H1 (cell line): ENCODE data around the gene SSBP3. TPM values are rescaled to one million over a fixed set of nuclear protein-coding genes. Genes with fewer than 3 reads are reported as not detected.
A peak's percentile ranks its signal among the peaks of the same experiment; 100 is the strongest.

ENCODE experiments used
- CTCF ChIA-PET: fragments of 300-600 bp; sonication (Branson Sonifier 250); formaldehyde crosslinking; loops from one replicate; lab custom pipeline; 2021; ENCODE audit not compliant: partially characterized antibody; lab: Charles Lee
- POLR2A ChIA-PET: fragments of 300-600 bp; sonication (Branson Sonifier 250); formaldehyde crosslinking; loops from one replicate; lab custom pipeline; 2021; ENCODE audit warnings: inconsistent platforms; ENCODE audit not compliant: partially characterized antibody; lab: Charles Lee
- DNase-seq, 2 experiments: peaks; one replicate each; pipeline versions ENCODE4 v3.0.0 to v3.0.0-alpha.2; 2010 to 2022; ENCODE audit warnings: low spot score in 2 of 2, low read depth in 1 of 2, mixed read lengths in 1 of 2
- FAIRE-seq: peaks from 2 replicates; lab custom pipeline; 2011; peaks lifted over from hg19 to GRCh38; lab: Jason Lieb, UNC
- H2AFZ ChIP-seq: 2 replicates; pipeline ENCODE4 v1.8.1; 2012; ENCODE audit warnings: low read length, inconsistent platforms
- H2AK5ac ChIP-seq: 2 replicates; pipeline ENCODE4 v1.6.1; 2013; ENCODE audit warnings: low read depth, low read length
- H2BK120ac ChIP-seq: replicated peaks from 2 replicates; pipeline ENCODE3; 2013; ENCODE audit warnings: low read depth, low read length, inconsistent platforms
- H2BK12ac ChIP-seq: 2 replicates; pipeline ENCODE4 v1.6.1; 2013; ENCODE audit warnings: low read depth, low read length
- H2BK15ac ChIP-seq: 2 replicates; pipeline ENCODE4 v1.6.1; 2013; ENCODE audit warnings: low read length
- H2BK20ac ChIP-seq: 2 replicates; pipeline ENCODE4 v1.6.1; 2013; ENCODE audit warnings: low read length
- H2BK5ac ChIP-seq: 2 replicates; pipeline ENCODE4 v1.6.1; 2013; ENCODE audit warnings: low read depth, low read length
- H3K14ac ChIP-seq: 2 replicates; pipeline ENCODE4 v1.6.1; 2013; ENCODE audit warnings: inconsistent platforms; ENCODE audit not compliant: insufficient read length
- H3K18ac ChIP-seq: 2 replicates; pipeline ENCODE4 v1.6.1; 2013; ENCODE audit warnings: low read length; ENCODE audit errors: extremely low read depth
- H3K23ac ChIP-seq: 2 replicates; pipeline ENCODE4 v1.6.1; 2013; ENCODE audit warnings: inconsistent platforms; ENCODE audit not compliant: insufficient read length
- H3K23me2 ChIP-seq: 2 replicates; pipeline ENCODE4 v1.6.1; 2013; ENCODE audit warnings: low read depth, low read length
- H3K27ac ChIP-seq: 2 replicates; pipeline ENCODE4 v1.6.1; 2011; ENCODE audit warnings: low read depth, low read length, inconsistent platforms
- H3K27me3 ChIP-seq, 4 experiments: replicated peaks in 1 of 4; 1 replicate in 1 of 4; 2 replicates in 3 of 4; pipeline versions ENCODE4 v1.6.1 to v1.8.1; 2011 to 2013; ENCODE audit warnings: low read length in 3 of 4, mild to moderate bottlenecking in 3 of 4, inconsistent platforms in 2 of 4, mixed read lengths in 2 of 4, moderate library complexity in 1 of 4; ENCODE audit not compliant: control insufficient read depth in 3 of 4, insufficient read depth in 3 of 4; ENCODE audit errors: extremely low read depth in 1 of 4
- H3K36me3 ChIP-seq, 4 experiments: 2 replicates each; pipeline versions ENCODE4 v1.6.1 to v1.8.1; 2011 to 2013; ENCODE audit warnings: mild to moderate bottlenecking in 4 of 4, low read length in 3 of 4, moderate library complexity in 2 of 4, control low read depth in 1 of 4, inconsistent platforms in 1 of 4; ENCODE audit not compliant: insufficient read depth in 4 of 4, control insufficient read depth in 2 of 4
- H3K4ac ChIP-seq: replicated peaks from 2 replicates; pipeline ENCODE3; 2013; ENCODE audit warnings: low read length, low read depth, mixed read lengths, inconsistent platforms; ENCODE audit not compliant: insufficient read length
- H3K4me1 ChIP-seq, 4 experiments: replicated peaks in 1 of 4; 1 replicate in 1 of 4; 2 replicates in 3 of 4; pipeline versions ENCODE4 v1.6.1 to v1.8.1; 2011 to 2013; ENCODE audit warnings: low read length in 3 of 4, inconsistent platforms in 2 of 4, mixed read lengths in 1 of 4; ENCODE audit not compliant: insufficient read depth in 4 of 4, control insufficient read depth in 3 of 4
- H3K4me2 ChIP-seq, 2 experiments: 2 replicates each; pipeline versions ENCODE4 v1.6.1 to v1.8.1; 2011 to 2013; ENCODE audit warnings: low read depth in 2 of 2, low read length in 2 of 2, control low read depth in 1 of 2, inconsistent platforms in 1 of 2, mild to moderate bottlenecking in 1 of 2; ENCODE audit not compliant: insufficient read depth in 1 of 2
- H3K4me3 ChIP-seq, 4 experiments: fragments of 200-600, 300-600 bp in 1 of 4; sonication (generic), shearing (Covaris generic), sonication (Bioruptor Twin) in 1 of 4; 2 replicates each; pipeline versions ENCODE4 v1.5.1 to v1.8.1; 2011 to 2016; ENCODE audit warnings: low read length in 4 of 4, low read depth in 3 of 4, control low read depth in 2 of 4, inconsistent platforms in 2 of 4, mild to moderate bottlenecking in 2 of 4, mixed read lengths in 1 of 4, moderate library complexity in 1 of 4; ENCODE audit not compliant: insufficient read depth in 2 of 4; ENCODE audit errors: extremely low read depth in 1 of 4
- H3K56ac ChIP-seq: replicated peaks from 2 replicates; pipeline ENCODE3; 2013; ENCODE audit warnings: low read depth, mild to moderate bottlenecking, mixed read lengths, low read length, inconsistent platforms; ENCODE audit not compliant: insufficient read length
- H3K79me1 ChIP-seq: 2 replicates; pipeline ENCODE4 v1.6.1; 2013; ENCODE audit warnings: low read depth, low read length, control low read depth
- H3K79me2 ChIP-seq, 2 experiments: 2 replicates each; pipeline versions ENCODE4 v1.6.1 to v1.8.1; 2012 to 2013; ENCODE audit warnings: low read length in 2 of 2, mild to moderate bottlenecking in 2 of 2, inconsistent platforms in 1 of 2; ENCODE audit not compliant: insufficient read depth in 2 of 2, control insufficient read depth in 1 of 2
- H3K9ac ChIP-seq, 4 experiments: replicated peaks in 1 of 4; 1 replicate in 1 of 4; 2 replicates in 3 of 4; pipeline versions ENCODE4 v1.6.1 to v1.8.1; 2011 to 2013; ENCODE audit warnings: low read depth in 3 of 4, low read length in 3 of 4, control low read depth in 2 of 4, mild to moderate bottlenecking in 2 of 4, moderate library complexity in 2 of 4, inconsistent platforms in 1 of 4; ENCODE audit errors: extremely low read depth in 1 of 4
- H3K9me3 ChIP-seq, 2 experiments: 2 replicates each; pipeline versions ENCODE4 v1.6.1 to v1.8.1; 2012 to 2013; ENCODE audit warnings: mild to moderate bottlenecking in 2 of 2, moderate library complexity in 2 of 2, control low read depth in 1 of 2, inconsistent platforms in 1 of 2, low read depth in 1 of 2, low read length in 1 of 2, mixed read lengths in 1 of 2; ENCODE audit not compliant: insufficient read depth in 2 of 2
- H4K20me1 ChIP-seq, 2 experiments: replicated peaks in 1 of 2; 2 replicates each; pipeline versions ENCODE3 to v1.8.1; 2011 to 2013; ENCODE audit warnings: inconsistent platforms in 2 of 2, low read length in 2 of 2, mild to moderate bottlenecking in 1 of 2; ENCODE audit not compliant: insufficient read depth in 2 of 2, control insufficient read depth in 1 of 2
- H4K5ac ChIP-seq: 2 replicates; pipeline ENCODE4 v1.6.1; 2013; ENCODE audit warnings: low read length, low read depth, mixed read lengths, inconsistent platforms; ENCODE audit not compliant: insufficient read length
- H4K8ac ChIP-seq: 2 replicates; pipeline ENCODE4 v1.8.0; 2013; ENCODE audit warnings: mild to moderate bottlenecking, moderate library complexity, low read length, inconsistent platforms; ENCODE audit not compliant: insufficient read depth; ENCODE audit errors: extremely low read depth
- H4K91ac ChIP-seq: replicated peaks from 2 replicates; pipeline ENCODE3; 2013; ENCODE audit warnings: low read length, mixed read lengths, inconsistent platforms; ENCODE audit not compliant: insufficient read length
- CBX5 ChIP-seq: fragments of 300-800, 300-1000 bp; sonication (generic); IDR thresholded peaks from 2 replicates; pipeline ENCODE4 v1.7.1; 2016; ENCODE audit warnings: antibody characterized with exemption, low read length, low read depth
- HDAC2 ChIP-seq, 2 experiments: fragments of 300-600 bp in 1 of 2; sonication (generic) in 1 of 2; IDR thresholded peaks; 2 replicates each; pipeline ENCODE4 v1.6.1; 2011 to 2012; ENCODE audit warnings: low read depth in 2 of 2, low read length in 2 of 2, mild to moderate bottlenecking in 2 of 2, moderate library complexity in 2 of 2, borderline replicate concordance in 1 of 2, inconsistent platforms in 1 of 2
- JUN ChIP-seq: IDR thresholded peaks from 2 replicates; pipeline ENCODE4 v1.6.1; 2011; ENCODE audit warnings: low read depth, mild to moderate bottlenecking, improper control_type of control experiment, low read length
- POLR2A ChIP-seq, 2 experiments: IDR thresholded peaks; 1 replicate in 1 of 2; 2 replicates in 1 of 2; pipeline ENCODE4 v1.6.1; 2011; ENCODE audit warnings: low read depth in 2 of 2, low read length in 2 of 2, mild to moderate bottlenecking in 2 of 2; ENCODE audit errors: control extremely low read depth in 1 of 2
- RNF2 ChIP-seq: fragments of 200-900, 300-1000 bp; sonication (generic); IDR thresholded peaks from 2 replicates; pipeline ENCODE4 v1.7.1; 2016; ENCODE audit warnings: borderline replicate concordance, low read depth, mild to moderate bottlenecking, antibody characterized with exemption, low read length; ENCODE audit not compliant: poor library complexity, severe bottlenecking; ENCODE audit errors: missing control alignments
- SIRT6 ChIP-seq: IDR thresholded peaks from one replicate; pipeline ENCODE4 v1.7.1; 2012; ENCODE audit warnings: low read length, inconsistent platforms
- SIX5 ChIP-seq: IDR thresholded peaks from 2 replicates; pipeline ENCODE4 v1.6.1; 2011; ENCODE audit warnings: mild to moderate bottlenecking, low read depth, low read length
- SP1 ChIP-seq: IDR thresholded peaks from 2 replicates; pipeline ENCODE4 v1.6.1; 2011; ENCODE audit warnings: low read depth, low read length
- SP2 ChIP-seq: IDR thresholded peaks from 2 replicates; pipeline ENCODE4 v1.6.1; 2012; ENCODE audit warnings: mild to moderate bottlenecking, low read length, inconsistent platforms
- TAF7 ChIP-seq: optimal IDR thresholded peaks from 2 replicates; pipeline ENCODE3; 2011; ENCODE audit warnings: low read depth, mild to moderate bottlenecking, inconsistent platforms, low read length, moderate library complexity, borderline replicate concordance
- WGBS, 2 experiments: shearing (Covaris generic) in 1 of 2; methylation state at CpG; one replicate each; pipeline versions ENCODE4 v1.1.6 to v1.1.7; 2013 to 2015; ENCODE audit warnings: low lambda C conversion rate in 2 of 2, mixed read lengths in 2 of 2, inconsistent platforms in 1 of 2, low coverage in 1 of 2, missing lambda C conversion rate in 1 of 2; ENCODE audit not compliant: insufficient replicate concordance in 2 of 2, insufficient coverage in 1 of 2, insufficient read length in 1 of 2; ENCODE audit errors: extremely low coverage in 1 of 2, missing lambda C conversion rate in 1 of 2; 5-methylcytosine and 5-hydroxymethylcytosine counted together
- polyA plus RNA-seq, 7 experiments: library from polyadenylated mRNA; depleted of rRNA in 3 of 7; stranded (reverse) in 5 of 7; unstranded in 2 of 7; fragments of >200 nt in 5 of 7; fragments of 200-250 nt in 2 of 7; gene quantifications; 1 replicate in 5 of 7; 2 replicates in 1 of 7; 4 replicates in 1 of 7; pipeline versions ENCODE4 v1.2.1 to v1.2.3, GENCODE V29; 2011 to 2013; ENCODE audit warnings: missing spikeins in 2 of 7, mixed read lengths in 2 of 7
- total RNA-seq: library from RNA; stranded (reverse); fragmentation: NEBNext Ultra II Directional; extraction: Animal tissue kit (Norgen Biotek cat#: 25700); gene quantifications from 2 replicates; pipeline ENCODE4 v1.2.1, GENCODE V29; 2021
- TF ChIP-seq, protein P1 (sequence below): IDR thresholded peaks from 2 replicates; pipeline ENCODE4 v1.6.1; 2011; ENCODE audit warnings: low read depth, mild to moderate bottlenecking, low read length; ENCODE audit not compliant: insufficient read depth
- TF ChIP-seq, protein P2 (sequence below): IDR thresholded peaks from 2 replicates; pipeline ENCODE4 v1.6.1; 2011; ENCODE audit warnings: low read length, improper control_type of control experiment

Gene SSBP3
- total and polyA plus RNA-seq, 2 of the 8 experiments (the other 6 are each of a cell fraction or from before 2014, with no cell fraction given), result 99.7 to 133 TPM

DNA sequence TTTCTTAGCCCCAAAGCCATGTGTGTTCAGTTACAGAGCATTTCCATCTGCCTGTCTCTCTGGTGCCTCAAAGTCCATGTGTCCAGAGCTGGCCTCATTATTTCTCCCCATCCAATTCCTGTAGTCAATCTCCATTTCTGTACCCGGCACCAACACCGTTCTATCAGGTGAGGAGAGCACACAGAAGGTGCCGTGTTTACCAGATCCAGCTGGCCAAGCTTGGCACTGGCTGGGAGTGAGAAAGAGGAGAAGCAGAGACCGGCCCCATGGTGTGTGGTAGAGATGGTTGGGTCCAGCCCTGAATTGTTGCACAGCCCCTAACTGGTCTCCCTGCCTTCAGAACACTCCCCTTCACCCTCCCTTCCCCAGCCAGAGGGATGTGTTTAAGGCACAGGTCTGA lies 7.5 kb upstream of the SSBP3 start:
- Histone ChIP-seq H3K79me2 (no peaks in the 10 kb centered on the region), H3K36me3 (no peaks in the 10 kb centered on the region), H3K27ac (no peak overlapping the region), H2AFZ (no peak overlapping the region), H3K4me2 (no peak overlapping the region), H2BK12ac (peak overlapping the region; percentile 65; the same call in 1 of the 2 replicates), H2BK120ac (no peak overlapping the region), H3K27me3 (peaks cover 0 to 6% (median 0%) of the 10 kb centered on the region in 4 experiments; a peak in 4 of 7 replicates), H3K9ac (no peak overlapping the region), H2BK5ac (no peak overlapping the region), H4K20me1 (no peaks in the 10 kb centered on the region), H2BK20ac (no peak overlapping the region), H4K5ac (no peak overlapping the region), H3K9me3 (no peaks in the 10 kb centered on the region), H4K8ac (no peak overlapping the region; the same call in 1 of the 2 replicates), H4K91ac (no peak overlapping the region), H3K14ac (no peak overlapping the region), H3K4ac (no peak overlapping the region), H3K56ac (no peak overlapping the region), H3K79me1 (no peaks in the 10 kb centered on the region), H3K4me3 (no peak overlapping the region), H2BK15ac (peak overlapping the region; percentile 49; the same call in 1 of the 2 replicates), H3K23ac (no peak overlapping the region), H2AK5ac (peak overlapping the region; percentile 4; the same call in 1 of the 2 replicates), H3K23me2 (no peaks in the 10 kb centered on the region), H3K18ac (no peak overlapping the region), H3K4me1 (peaks cover 0 to 13% (median 7%) of the 10 kb centered on the region in 4 experiments; a peak in 5 of 7 replicates)
- ChIA-PET POLR2A (interaction anchor here (0.9 to 1.3 kb wide), 2 partner anchors 48 to 59 kb away, joined by 3 to 4 read pairs; no protein-coding TSS in a partner anchor), CTCF (interaction anchor here (1.3 kb wide), 1 partner anchor 102 kb away, joined by 3 read pairs; no protein-coding TSS in a partner anchor)
- WGBS, 2 experiments, result 93% methylated on average over 4 of the region's 4 CpGs; no CpG with 5 or more reads in 1 of the 2 experiments
- no peak for FAIRE-seq
- no peak for DNase-seq
- TF ChIP-seq TAF7 (no peak), SP2 (no peak), JUN (no peak), POLR2A (IDR thresholded peaks at IDR 0.05; ENCODE audit: control extremely low read depth in 1 of 2, low read depth in 2 of 2, low read length in 2 of 2) (no peak), RNF2 (no peak), SP1 (no peak), SIRT6 (no peak), SIX5 (no peak), HDAC2 (IDR thresholded peaks at IDR 0.05; ENCODE audit: borderline replicate concordance in 1 of 2, low read depth in 2 of 2, low read length in 2 of 2) (no peak), CBX5 (no peak)
- TF ChIP-seq, protein P1, sequence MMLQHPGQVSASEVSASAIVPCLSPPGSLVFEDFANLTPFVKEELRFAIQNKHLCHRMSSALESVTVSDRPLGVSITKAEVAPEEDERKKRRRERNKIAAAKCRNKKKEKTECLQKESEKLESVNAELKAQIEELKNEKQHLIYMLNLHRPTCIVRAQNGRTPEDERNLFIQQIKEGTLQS, result no peak
- TF ChIP-seq, protein P2, sequence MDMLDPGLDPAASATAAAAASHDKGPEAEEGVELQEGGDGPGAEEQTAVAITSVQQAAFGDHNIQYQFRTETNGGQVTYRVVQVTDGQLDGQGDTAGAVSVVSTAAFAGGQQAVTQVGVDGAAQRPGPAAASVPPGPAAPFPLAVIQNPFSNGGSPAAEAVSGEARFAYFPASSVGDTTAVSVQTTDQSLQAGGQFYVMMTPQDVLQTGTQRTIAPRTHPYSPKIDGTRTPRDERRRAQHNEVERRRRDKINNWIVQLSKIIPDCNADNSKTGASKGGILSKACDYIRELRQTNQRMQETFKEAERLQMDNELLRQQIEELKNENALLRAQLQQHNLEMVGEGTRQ, result no peak
